ENCODE results near the gene AFAP1. TPM values are rescaled to one million over a fixed set of nuclear protein-coding genes. Genes with fewer than 3 reads are reported as not detected.

The AFAP1 gene
- total and polyA plus RNA-seq, 2 donors (not counting 1 experiment from before 2014, with no cell fraction given): 0.03 to 0.44 TPM

DNA sequence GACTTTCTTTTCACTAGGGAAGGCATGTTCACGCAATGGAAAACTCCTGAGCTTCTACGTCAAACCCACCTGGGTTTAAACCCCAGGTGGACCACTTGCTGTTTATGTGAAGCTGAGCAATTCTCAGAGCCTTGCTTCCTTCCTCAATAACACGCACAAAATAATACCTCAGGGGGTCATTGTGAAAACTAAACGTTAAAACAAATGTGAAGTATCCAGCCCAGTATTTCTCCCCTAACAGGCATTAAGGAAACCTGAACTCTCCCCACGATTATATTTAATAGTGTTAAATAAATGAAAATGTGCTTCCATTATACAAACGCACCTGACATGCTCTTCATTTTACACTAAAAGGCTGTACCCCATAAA lies 117.5 kb downstream of the AFAP1 start:
- peaks cover 0 to 3% (median 0%) of the 10 kb centered on the region in 4 experiments for H3K27me3 ChIP-seq (replicated peaks in 1 of 4; ENCODE audit: control extremely low read depth in 1 of 4, control insufficient read depth in 3 of 4, insufficient read depth in 4 of 4, low read length in 3 of 4)
- H2AFZ ChIP-seq (ENCODE audit: insufficient read depth, low read depth, low read length, poor library complexity, severe bottlenecking): no peak overlapping the region
- no peak overlapping the region for H3K27ac ChIP-seq (ENCODE audit: low read length in 2 of 2)
- no peaks in the 10 kb centered on the region for H3K4me1 ChIP-seq (ENCODE audit: control insufficient read depth in 2 of 2, insufficient read depth in 2 of 2, low read length in 2 of 2)
- H3K4me3 Mint-ChIP-seq: no peak overlapping the region
- H3K36me3 ChIP-seq (replicated peaks in 1 of 2; ENCODE audit: control extremely low read depth in 1 of 2, control insufficient read depth in 1 of 2, extremely low read depth in 1 of 2, insufficient read depth in 2 of 2, low read length in 1 of 2): no peaks in the 10 kb centered on the region
- H3K4me1 Mint-ChIP-seq: no peaks in the 10 kb centered on the region
- CTCF ChIA-PET: interaction anchor here (2.6 kb wide), 1 partner anchor 17 kb away, joined by 11 read pairs; no protein-coding TSS in a partner anchor
- H3K9me3 ChIP-seq (ENCODE audit: control extremely low read depth in 1 of 3, control insufficient read depth in 2 of 3, insufficient read depth in 1 of 3, low read length in 2 of 3): no peaks in the 10 kb centered on the region
- ATAC-seq (ENCODE audit: low read depth): no peak
- H3K27ac Mint-ChIP-seq: no peak overlapping the region
- intact Hi-C loops (cut with micrococcal nuclease): no loop called here
- no peaks in the 10 kb centered on the region for H4K20me1 ChIP-seq (ENCODE audit: control insufficient read depth, insufficient read depth, low read length, poor library complexity, severe bottlenecking)
- H3K4me3 ChIP-seq (ENCODE audit: control extremely low read depth in 1 of 5, extremely low read depth in 1 of 5, insufficient read depth in 1 of 5, low read depth in 2 of 5, low read length in 4 of 5): no peak overlapping the region
- peaks cover 21% of the 10 kb centered on the region for H3K27me3 Mint-ChIP-seq
- H3K79me2 ChIP-seq (ENCODE audit: control insufficient read depth, insufficient read depth, low read length): no peaks in the 10 kb centered on the region
- POLR2A ChIA-PET: no interaction called here
- H3K9me3 Mint-ChIP-seq (ENCODE audit: insufficient read depth): no peaks in the 10 kb centered on the region
- TF ChIP-seq, protein P1, sequence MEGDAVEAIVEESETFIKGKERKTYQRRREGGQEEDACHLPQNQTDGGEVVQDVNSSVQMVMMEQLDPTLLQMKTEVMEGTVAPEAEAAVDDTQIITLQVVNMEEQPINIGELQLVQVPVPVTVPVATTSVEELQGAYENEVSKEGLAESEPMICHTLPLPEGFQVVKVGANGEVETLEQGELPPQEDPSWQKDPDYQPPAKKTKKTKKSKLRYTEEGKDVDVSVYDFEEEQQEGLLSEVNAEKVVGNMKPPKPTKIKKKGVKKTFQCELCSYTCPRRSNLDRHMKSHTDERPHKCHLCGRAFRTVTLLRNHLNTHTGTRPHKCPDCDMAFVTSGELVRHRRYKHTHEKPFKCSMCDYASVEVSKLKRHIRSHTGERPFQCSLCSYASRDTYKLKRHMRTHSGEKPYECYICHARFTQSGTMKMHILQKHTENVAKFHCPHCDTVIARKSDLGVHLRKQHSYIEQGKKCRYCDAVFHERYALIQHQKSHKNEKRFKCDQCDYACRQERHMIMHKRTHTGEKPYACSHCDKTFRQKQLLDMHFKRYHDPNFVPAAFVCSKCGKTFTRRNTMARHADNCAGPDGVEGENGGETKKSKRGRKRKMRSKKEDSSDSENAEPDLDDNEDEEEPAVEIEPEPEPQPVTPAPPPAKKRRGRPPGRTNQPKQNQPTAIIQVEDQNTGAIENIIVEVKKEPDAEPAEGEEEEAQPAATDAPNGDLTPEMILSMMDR (IDR thresholded peaks at IDR 0.05): no peak
- TF ChIP-seq EZH2 (IDR thresholded peaks at IDR 0.05; ENCODE audit: borderline replicate concordance, insufficient read depth, low read depth, low read length, poor library complexity, severe bottlenecking): no peak
- H3K9ac ChIP-seq (ENCODE audit: low read length): no peak overlapping the region
- WGBS (ENCODE audit: insufficient coverage): no CpG with 5 or more reads among the region's 6 CpGs
- no peak overlapping the region for H3K4me2 ChIP-seq (replicated peaks; ENCODE audit: low read depth, low read length, poor library complexity, severe bottlenecking)
- DNase-seq: no peak

GRCh38 chr4:7821245-7822136 lies 118.2 kb downstream of the AFAP1 start:
- TF ChIP-seq, protein P1 (IDR thresholded peaks at IDR 0.05): no peak
- no peak for TF ChIP-seq EZH2 (IDR thresholded peaks at IDR 0.05; ENCODE audit: borderline replicate concordance, insufficient read depth, low read depth, low read length, poor library complexity, severe bottlenecking)
- ChIA-PET CTCF (interaction anchor here (2.6 kb wide), 1 partner anchor 17 kb away, joined by 11 read pairs; no protein-coding TSS in a partner anchor), POLR2A (no interaction called here)
- DNase-seq: no peak
- no peak overlapping the region for H3K4me3 Mint-ChIP-seq
- no peak overlapping the region for H3K4me3 ChIP-seq (ENCODE audit: control extremely low read depth in 1 of 5, extremely low read depth in 1 of 5, insufficient read depth in 1 of 5, low read depth in 2 of 5, low read length in 4 of 5)
- intact Hi-C loops (cut with micrococcal nuclease): no loop called here
- no peaks in the 10 kb centered on the region for H3K4me1 Mint-ChIP-seq
- H3K27me3 ChIP-seq (replicated peaks in 1 of 4; ENCODE audit: control extremely low read depth in 1 of 4, control insufficient read depth in 3 of 4, insufficient read depth in 4 of 4, low read length in 3 of 4): peaks cover 0 to 3% (median 0%) of the 10 kb centered on the region in 4 experiments
- WGBS (ENCODE audit: insufficient coverage): 94% methylated on average over 9 of the region's 11 CpGs
- no peak for ATAC-seq (ENCODE audit: low read depth)
- peaks cover 17% of the 10 kb centered on the region for H3K27me3 Mint-ChIP-seq
- no peaks in the 10 kb centered on the region for H4K20me1 ChIP-seq (ENCODE audit: control insufficient read depth, insufficient read depth, low read length, poor library complexity, severe bottlenecking)
- H3K36me3 ChIP-seq (replicated peaks in 1 of 2; ENCODE audit: control extremely low read depth in 1 of 2, control insufficient read depth in 1 of 2, extremely low read depth in 1 of 2, insufficient read depth in 2 of 2, low read length in 1 of 2): no peaks in the 10 kb centered on the region
- no peaks in the 10 kb centered on the region for H3K9me3 Mint-ChIP-seq (ENCODE audit: insufficient read depth)
- H2AFZ ChIP-seq (ENCODE audit: insufficient read depth, low read depth, low read length, poor library complexity, severe bottlenecking): no peak overlapping the region
- H3K27ac ChIP-seq (ENCODE audit: low read length in 2 of 2): no peak overlapping the region
- no peak overlapping the region for H3K9ac ChIP-seq (ENCODE audit: low read length)
- H3K4me1 ChIP-seq (ENCODE audit: control insufficient read depth in 2 of 2, insufficient read depth in 2 of 2, low read length in 2 of 2): no peaks in the 10 kb centered on the region
- no peak overlapping the region for H3K27ac Mint-ChIP-seq
- no peak overlapping the region for H3K4me2 ChIP-seq (replicated peaks; ENCODE audit: low read depth, low read length, poor library complexity, severe bottlenecking)
- H3K79me2 ChIP-seq (ENCODE audit: control insufficient read depth, insufficient read depth, low read length): no peaks in the 10 kb centered on the region
- no peaks in the 10 kb centered on the region for H3K9me3 ChIP-seq (ENCODE audit: control extremely low read depth in 1 of 3, control insufficient read depth in 2 of 3, insufficient read depth in 1 of 3, low read length in 2 of 3)

Measured in B cell (primary cell).